ENCODE data around the gene MICAL2.

The MICAL2 gene

GRCh38 chr11:12133547-12134235, 23.3 kb downstream of the MICAL2 start:
- no peak overlapping the region for H3K27ac ChIP-seq (ENCODE audit: extremely low read depth, low read depth, low read length)
- CTCF ChIA-PET: interaction anchor here (1.0 to 1.8 kb wide), 2 partner anchors 81 to 103 kb away, joined by 3 to 5 read pairs; no protein-coding TSS in a partner anchor

GRCh38 chr11:12134236-12134585, 23.8 kb downstream of the MICAL2 start:
- Histone ChIP-seq H3K4me3 (ENCODE audit: low read depth, low read length) (no peak overlapping the region), H3K9me3 (ENCODE audit: control insufficient read depth, insufficient read depth, low read depth, low read length) (no peaks in the 10 kb centered on the region), H3K27ac (ENCODE audit: extremely low read depth, low read depth, low read length) (no peak overlapping the region), H3K36me3 (ENCODE audit: control insufficient read depth in 2 of 2, insufficient read depth in 1 of 2, low read length in 2 of 2) (no peaks in the 10 kb centered on the region), H3K4me1 (ENCODE audit: control insufficient read depth, insufficient read depth, low read length) (no peaks in the 10 kb centered on the region; the same call in 1 of the 2 replicates)
- no peak for TF ChIP-seq ZNF138 (tag by site-specific recombination; IDR thresholded peaks at IDR 0.05; ENCODE audit: borderline replicate concordance)
- POLR2A ChIA-PET: no interaction called here
- CTCF ChIA-PET: interaction anchor here (1.8 kb wide), 1 partner anchor 103 kb away, joined by 5 read pairs; no protein-coding TSS in a partner anchor

More at GRCh38 chr11:12133547-12134235, 23.3 kb downstream of the MICAL2 start:
- no peak overlapping the region for H3K4me3 ChIP-seq (ENCODE audit: low read depth, low read length)
- H3K36me3 ChIP-seq (ENCODE audit: control insufficient read depth in 2 of 2, insufficient read depth in 1 of 2, low read length in 2 of 2): no peaks in the 10 kb centered on the region
- H3K4me1 ChIP-seq (ENCODE audit: control insufficient read depth, insufficient read depth, low read length): no peaks in the 10 kb centered on the region; the same call in 1 of the 2 replicates
- POLR2A ChIA-PET: no interaction called here
- no peak for TF ChIP-seq ZNF768 (tag by site-specific recombination; IDR thresholded peaks at IDR 0.05)
- TF ChIP-seq ZNF677 (tag by site-specific recombination; IDR thresholded peaks at IDR 0.05): no peak
- TF ChIP-seq ZNF629 (tag by site-specific recombination; IDR thresholded peaks at IDR 0.05): no peak
- TF ChIP-seq YY1 (tag by site-specific recombination; IDR thresholded peaks at IDR 0.05): no peak
- no peaks in the 10 kb centered on the region for H3K9me3 ChIP-seq (ENCODE audit: control insufficient read depth, insufficient read depth, low read depth, low read length)

GRCh38 chr11:12135185-12135584, 24.8 kb downstream of the MICAL2 start:
- H3K9me3 ChIP-seq (ENCODE audit: control insufficient read depth, insufficient read depth, low read depth, low read length): no peaks in the 10 kb centered on the region
- H3K27ac ChIP-seq (ENCODE audit: extremely low read depth, low read depth, low read length): no peak overlapping the region
- CTCF ChIA-PET: interaction anchor here (1.2 to 1.8 kb wide), 3 partner anchors 25 to 146 kb away, joined by 4 to 5 read pairs (median 4); no protein-coding TSS in a partner anchor
- H3K36me3 ChIP-seq (ENCODE audit: control insufficient read depth in 2 of 2, insufficient read depth in 1 of 2, low read length in 2 of 2): no peaks in the 10 kb centered on the region
- POLR2A ChIA-PET: no interaction called here
- H3K4me1 ChIP-seq (ENCODE audit: control insufficient read depth, insufficient read depth, low read length): no peaks in the 10 kb centered on the region; the same call in 1 of the 2 replicates
- H3K4me3 ChIP-seq (ENCODE audit: low read depth, low read length): no peak overlapping the region
- TF ChIP-seq ZIC2 (tag by site-specific recombination; IDR thresholded peaks at IDR 0.05): no peak
- no peak for TF ChIP-seq GLIS2 (tag by site-specific recombination; IDR thresholded peaks at IDR 0.05)
- no peak for TF ChIP-seq WT1 (tag by site-specific recombination; IDR thresholded peaks at IDR 0.05)
- no peak for TF ChIP-seq ZNF169 (tag by site-specific recombination; IDR thresholded peaks at IDR 0.05)
- TF ChIP-seq BCL11B (tag by site-specific recombination; IDR thresholded peaks at IDR 0.05; ENCODE audit: low read depth): no peak
- TF ChIP-seq ZNF514 (tag by site-specific recombination; IDR thresholded peaks at IDR 0.05): no peak
- no peak for TF ChIP-seq ZNF660 (tag by site-specific recombination; IDR thresholded peaks at IDR 0.05)
- no peak for TF ChIP-seq ZNF600 (tag by site-specific recombination; IDR thresholded peaks at IDR 0.05)
- TF ChIP-seq ZNF292 (tag by site-specific recombination; IDR thresholded peaks at IDR 0.05; ENCODE audit: borderline replicate concordance, low read depth): no peak
- TF ChIP-seq ZNF654 (tag by site-specific recombination; IDR thresholded peaks at IDR 0.05; ENCODE audit: low read depth): no peak
- TF ChIP-seq MEIS1 (CRISPR knock-in tag; IDR thresholded peaks at IDR 0.05; ENCODE audit: borderline replicate concordance): no peak
- TF ChIP-seq RBAK (tag by site-specific recombination; IDR thresholded peaks at IDR 0.05): no peak
- TF ChIP-seq ZNF529 (tag by site-specific recombination; IDR thresholded peaks at IDR 0.05; ENCODE audit: insufficient replicate concordance): no peak
- no peak for TF ChIP-seq ZNF112 (tag by site-specific recombination; IDR thresholded peaks at IDR 0.05)
- TF ChIP-seq FEZF1 (tag by site-specific recombination; IDR thresholded peaks at IDR 0.05): no peak

Measured in HEK293 (cell line).